OCI-LY7 (cell line): Measurements from ENCODE around the gene SLC22A25.

Experiments
- CTCF ChIP-seq: fragments of 200-600 bp; sonication (generic); conservative IDR thresholded peaks from 2 replicates; pipeline ENCODE4 v1.5.1; 2014; ENCODE audit warnings: mild to moderate bottlenecking, antibody characterized with exemption, low read length, moderate library complexity, mixed read lengths
- EZH2phosphoT487 ChIP-seq: fragments of 200-600 bp; sonication (generic); IDR thresholded peaks from 2 replicates; pipeline ENCODE4 v1.6.1; 2018; ENCODE audit warnings: low read depth, borderline replicate concordance, mild to moderate bottlenecking, mixed run types, antibody characterized with exemption, low read length, moderate library complexity, mixed read lengths

GRCh38 chr11:63210111-63210510 lies 33.3 kb downstream of the SLC22A25 start:
- no peak for TF ChIP-seq CTCF
- TF ChIP-seq EZH2phosphoT487: no peak
